Smooth muscle cell (in vitro differentiated cells): ENCODE measurements around the gene SDHB. TPM values are rescaled to one million over a fixed set of nuclear protein-coding genes. Genes with fewer than 3 reads are reported as not detected.

ENCODE experiments used
- DNase-seq: peaks from one replicate; lab custom pipeline; 2025; ENCODE audit not compliant: unreplicated experiment; lab: John Stamatoyannopoulos, UW
- H2AFZ ChIP-seq: fragments of 200-600 bp; sonication (generic); 2 replicates; pipeline ENCODE4 v1.6.0; 2016; ENCODE audit warnings: antibody characterized with exemption, low read depth, mild to moderate bottlenecking
- H3F3A ChIP-seq: fragments of 200-600 bp; sonication (generic); 2 replicates; pipeline ENCODE4 v1.6.0; 2017; ENCODE audit warnings: antibody characterized with exemption, low read depth
- H3K27ac ChIP-seq: fragments of 200-600 bp; sonication (generic); 2 replicates; pipeline ENCODE4 v1.5.1; 2016; ENCODE audit warnings: low read depth, mild to moderate bottlenecking
- H3K27me3 ChIP-seq: fragments of 200-600 bp; sonication (generic); 2 replicates; pipeline ENCODE4 v1.6.1; 2016; ENCODE audit warnings: low read depth, mild to moderate bottlenecking
- H3K36me3 ChIP-seq: fragments of 200-600 bp; sonication (generic); 2 replicates; pipeline ENCODE4 v1.5.1; 2016; ENCODE audit warnings: low read depth
- H3K4me1 ChIP-seq: fragments of 200-600 bp; sonication (generic); 2 replicates; pipeline ENCODE4 v1.5.1; 2016; ENCODE audit warnings: low read depth
- H3K4me2 ChIP-seq: fragments of 200-600 bp; sonication (generic); 2 replicates; pipeline ENCODE4 v1.6.0; 2016; ENCODE audit warnings: mild to moderate bottlenecking
- H3K4me3 ChIP-seq: fragments of 200-600 bp; sonication (generic); 2 replicates; pipeline ENCODE4 v1.5.1; 2016; ENCODE audit warnings: mild to moderate bottlenecking
- H3K79me2 ChIP-seq: fragments of 200-600 bp; sonication (generic); 2 replicates; pipeline ENCODE4 v1.6.0; 2016; ENCODE audit warnings: low read depth, mild to moderate bottlenecking
- H3K9ac ChIP-seq: fragments of 200-600 bp; sonication (generic); 2 replicates; pipeline ENCODE4 v1.6.0; 2016; ENCODE audit warnings: low read depth
- H3K9me3 ChIP-seq: fragments of 200-600 bp; sonication (generic); replicated peaks from 2 replicates; pipeline ENCODE4 v1.5.1; 2016; ENCODE audit warnings: low read depth
- H4K20me1 ChIP-seq: fragments of 200-600 bp; sonication (generic); 2 replicates; pipeline ENCODE4 v1.6.0; 2016; ENCODE audit warnings: low read depth
- CTCF ChIP-seq: fragments of 200-600 bp; sonication (generic); IDR thresholded peaks from 2 replicates; pipeline ENCODE4 v1.5.1; 2017; ENCODE audit warnings: borderline replicate concordance, mild to moderate bottlenecking, antibody characterized with exemption; ENCODE audit not compliant: insufficient read depth, poor library complexity, severe bottlenecking
- WGBS: methylation state at CpG from one replicate; pipeline ENCODE4 v1.1.7; 2016; ENCODE audit warnings: low lambda C conversion rate; 5-methylcytosine and 5-hydroxymethylcytosine counted together
- polyA plus RNA-seq: library from polyadenylated mRNA; unstranded; fragments of >200 nt; fragmentation: Nextera tagmentation; extraction: Ambion mirVana; gene quantifications from 2 replicates; pipeline ENCODE4 v1.2.1, GENCODE V29; 2016
- total RNA-seq: library from RNA; depleted of rRNA; stranded (reverse); fragments of >200 nt; gene quantifications from 2 replicates; pipeline ENCODE4 v1.2.3, GENCODE V29; 2014

Gene SDHB
- total and polyA plus RNA-seq, 2 experiments from 2014 or later: 123 to 174 TPM

GRCh38 chr1:17021896-17022295, 31.9 kb downstream of the SDHB start:
- WGBS: 86% methylated on average over 10 of the region's 10 CpGs
- no peak overlapping the region for H3K9ac ChIP-seq
- H3K9me3 ChIP-seq: no peaks in the 10 kb centered on the region
- DNase-seq: no peak
- no peaks in the 10 kb centered on the region for H3K27me3 ChIP-seq
- H3K4me3 ChIP-seq: no peak overlapping the region
- no peak overlapping the region for H3K27ac ChIP-seq
- no peak overlapping the region for H3K4me2 ChIP-seq
- H3K4me1 ChIP-seq: no peaks in the 10 kb centered on the region
- H3F3A ChIP-seq: peaks cover 11% of the 10 kb centered on the region
- H2AFZ ChIP-seq: no peak overlapping the region
- no peak for TF ChIP-seq CTCF
- peaks cover 5% of the 10 kb centered on the region for H3K36me3 ChIP-seq
- no peaks in the 10 kb centered on the region for H3K79me2 ChIP-seq
- no peaks in the 10 kb centered on the region for H4K20me1 ChIP-seq

GRCh38 chr1:17020502-17020901, 33.3 kb downstream of the SDHB start:
- peaks cover 5% of the 10 kb centered on the region for H3K36me3 ChIP-seq
- no peak for DNase-seq

GRCh38 chr1:17018849-17019248, 35.0 kb downstream of the SDHB start:
- Histone ChIP-seq H2AFZ (no peak overlapping the region), H3K79me2 (no peaks in the 10 kb centered on the region), H3K27ac (no peak overlapping the region), H3K27me3 (no peaks in the 10 kb centered on the region), H4K20me1 (no peaks in the 10 kb centered on the region), H3K4me2 (no peak overlapping the region), H3K36me3 (peaks cover 5% of the 10 kb centered on the region), H3K9ac (no peak overlapping the region), H3K9me3 (no peaks in the 10 kb centered on the region), H3K4me3 (no peak overlapping the region), H3K4me1 (no peaks in the 10 kb centered on the region), H3F3A (peaks cover 18% of the 10 kb centered on the region)
- TF ChIP-seq CTCF: no peak
- DNase-seq: no peak
- 83% methylated on average over 1 of the region's 1 CpG for WGBS

More at GRCh38 chr1:17020502-17020901, 33.3 kb downstream of the SDHB start:
- no peaks in the 10 kb centered on the region for H3K27me3 ChIP-seq
- no peaks in the 10 kb centered on the region for H3K9me3 ChIP-seq
- H3K4me2 ChIP-seq: no peak overlapping the region
- no peak overlapping the region for H2AFZ ChIP-seq
- no peak overlapping the region for H3K9ac ChIP-seq
- no peaks in the 10 kb centered on the region for H4K20me1 ChIP-seq
- no peak overlapping the region for H3K27ac ChIP-seq
- 81% methylated on average over 2 of the region's 2 CpGs for whole genome bisulfite sequencing
- no peak overlapping the region for H3K4me3 ChIP-seq
- peaks cover 18% of the 10 kb centered on the region for H3F3A ChIP-seq
- no peak for TF ChIP-seq CTCF
- no peaks in the 10 kb centered on the region for H3K79me2 ChIP-seq
- no peaks in the 10 kb centered on the region for H3K4me1 ChIP-seq

GRCh38 chr1:17017435-17017834, 36.4 kb downstream of the SDHB start:
- Histone ChIP-seq H3K36me3 (no peaks in the 10 kb centered on the region), H3K4me3 (no peak overlapping the region), H3K4me1 (no peaks in the 10 kb centered on the region), H3K4me2 (no peak overlapping the region), H2AFZ (no peak overlapping the region), H3K27me3 (no peaks in the 10 kb centered on the region), H3K79me2 (no peaks in the 10 kb centered on the region), H4K20me1 (no peaks in the 10 kb centered on the region), H3K27ac (no peak overlapping the region), H3K9me3 (no peaks in the 10 kb centered on the region), H3F3A (peaks cover 18% of the 10 kb centered on the region), H3K9ac (no peak overlapping the region)
- no peak for DNase-seq
- 97% methylated on average over 7 of the region's 7 CpGs for WGBS
- no peak for TF ChIP-seq CTCF
